OCI-LY1 (cell line): Measurements from ENCODE around the gene ST6GAL2.

Experiments used
- H2AFZ ChIP-seq: fragments of 200-600 bp; sonication (generic), shearing (Covaris generic); 2 replicates; pipeline ENCODE4 v1.6.0; 2014; ENCODE audit warnings: antibody characterized with exemption, mild to moderate bottlenecking, low read length
- H3F3A ChIP-seq: fragments of 200-600 bp; sonication (generic), shearing (Covaris generic); 2 replicates; pipeline ENCODE4 v1.6.0; 2014; ENCODE audit warnings: mild to moderate bottlenecking, antibody characterized with exemption, low read length, moderate library complexity; ENCODE audit not compliant: insufficient read depth
- H3K27ac ChIP-seq: fragments of 200-600 bp; sonication (generic); 2 replicates; pipeline ENCODE4 v1.5.1; 2014; ENCODE audit warnings: low read length, mixed run types, mild to moderate bottlenecking, low read depth; ENCODE audit not compliant: poor library complexity, severe bottlenecking
- H3K27me3 ChIP-seq: fragments of 200-600 bp; sonication (generic); 2 replicates; pipeline ENCODE4 v1.6.0; 2014; ENCODE audit warnings: antibody characterized with exemption, mild to moderate bottlenecking, low read length, moderate library complexity; ENCODE audit not compliant: insufficient read depth
- H3K36me3 ChIP-seq: fragments of 200-600 bp; sonication (generic); 2 replicates; pipeline ENCODE4 v1.6.1; 2014; ENCODE audit warnings: mild to moderate bottlenecking, antibody characterized with exemption, low read length, moderate library complexity, mixed read lengths; ENCODE audit not compliant: insufficient read depth
- H3K4me1 ChIP-seq: fragments of 200-600 bp; sonication (generic); 2 replicates; pipeline ENCODE4 v1.5.1; 2014; ENCODE audit warnings: mild to moderate bottlenecking, low read length, moderate library complexity; ENCODE audit not compliant: insufficient read depth, severe bottlenecking
- H3K4me2 ChIP-seq: fragments of 200-600 bp; sonication (generic), shearing (Covaris generic); 2 replicates; pipeline ENCODE4 v1.6.1; 2014; ENCODE audit warnings: low read length
- H3K4me3 ChIP-seq: fragments of 200-600 bp; sonication (generic); 2 replicates; pipeline ENCODE4 v1.5.1; 2014; ENCODE audit warnings: low read length, low read depth, mild to moderate bottlenecking, mixed read lengths; ENCODE audit not compliant: poor library complexity, severe bottlenecking
- H3K79me2 ChIP-seq: fragments of 200-600 bp; shearing (Covaris generic); 2 replicates; pipeline ENCODE4 v1.6.1; 2016; ENCODE audit warnings: mixed run types, low read length, mixed read lengths; ENCODE audit not compliant: insufficient read depth
- H3K9ac ChIP-seq: fragments of 200-600 bp; sonication (generic), shearing (Covaris generic); 2 replicates; pipeline ENCODE4 v1.6.1; 2014; ENCODE audit warnings: mild to moderate bottlenecking, low read length, mixed read lengths
- H3K9me2 ChIP-seq: fragments of 200-600 bp; sonication (generic), shearing (Covaris generic); 2 replicates; pipeline ENCODE4 v1.6.1; 2014; ENCODE audit warnings: low read depth, mild to moderate bottlenecking, low read length, mixed read lengths
- H3K9me3 ChIP-seq: fragments of 200-600 bp; shearing (Covaris generic); 2 replicates; pipeline ENCODE4 v1.6.1; 2014; ENCODE audit warnings: low read length, mixed read lengths
- H4K20me1 ChIP-seq: fragments of 200-600 bp; sonication (generic), shearing (Covaris generic); 2 replicates; pipeline ENCODE4 v1.6.0; 2016; ENCODE audit warnings: mild to moderate bottlenecking, low read length; ENCODE audit not compliant: insufficient read depth
- CTCF ChIP-seq: fragments of 200-600 bp; sonication (generic), shearing (Covaris generic); IDR thresholded peaks from 2 replicates; pipeline ENCODE4 v1.5.1; 2017; ENCODE audit warnings: mild to moderate bottlenecking, antibody characterized with exemption, low read length, moderate library complexity, mixed read lengths
- EZH2 ChIP-seq: fragments of 200-600 bp; sonication (generic), shearing (Covaris generic); IDR thresholded peaks from 2 replicates; pipeline ENCODE4 v1.8.0; 2017; ENCODE audit warnings: borderline replicate concordance, mixed run types, mild to moderate bottlenecking, antibody characterized with exemption, low read length, moderate library complexity, mixed read lengths

ST6GAL2 gene

GRCh38 chr2:106886916-106887758 is 1.2 kb upstream of the ST6GAL2 start:
- no peak for TF ChIP-seq CTCF
- no peak for TF ChIP-seq EZH2
- H3K4me3 ChIP-seq, result no peak overlapping the region
- no peaks in the 10 kb centered on the region for H3K4me1 ChIP-seq
- H4K20me1 ChIP-seq, result no peaks in the 10 kb centered on the region
- H3K9me2 ChIP-seq, result no peaks in the 10 kb centered on the region
- H2AFZ ChIP-seq, result no peak overlapping the region
- H3K27ac ChIP-seq, result no peak overlapping the region
- no peaks in the 10 kb centered on the region for H3K9me3 ChIP-seq
- H3K79me2 ChIP-seq, result no peaks in the 10 kb centered on the region
- H3K4me2 ChIP-seq, result no peak overlapping the region
- H3K27me3 ChIP-seq, result no peaks in the 10 kb centered on the region
- no peaks in the 10 kb centered on the region for H3K36me3 ChIP-seq
- H3K9ac ChIP-seq, result no peak overlapping the region
- H3F3A ChIP-seq, result no peaks in the 10 kb centered on the region

GRCh38 chr2:106885329-106885728 is 638 bp downstream of the ST6GAL2 start:
- Histone ChIP-seq H3K4me3 (no peak overlapping the region), H4K20me1 (no peaks in the 10 kb centered on the region), H3K36me3 (no peaks in the 10 kb centered on the region), H3K27ac (no peak overlapping the region), H3K9ac (no peak overlapping the region), H3K4me2 (no peak overlapping the region), H3K27me3 (no peaks in the 10 kb centered on the region), H3K9me3 (no peaks in the 10 kb centered on the region), H3K4me1 (no peaks in the 10 kb centered on the region), H2AFZ (no peak overlapping the region), H3K9me2 (no peaks in the 10 kb centered on the region), H3K79me2 (no peaks in the 10 kb centered on the region), H3F3A (no peaks in the 10 kb centered on the region)
- TF ChIP-seq EZH2 (no peak), CTCF (no peak)

GRCh38 chr2:106882673-106883072 is 3.3 kb downstream of the ST6GAL2 start:
- Histone ChIP-seq H3K9ac (no peak overlapping the region), H3K36me3 (no peaks in the 10 kb centered on the region), H3K79me2 (no peaks in the 10 kb centered on the region), H4K20me1 (no peaks in the 10 kb centered on the region), H3F3A (no peaks in the 10 kb centered on the region), H3K4me3 (no peak overlapping the region), H3K4me2 (no peak overlapping the region), H3K9me2 (no peaks in the 10 kb centered on the region), H3K27me3 (no peaks in the 10 kb centered on the region), H3K9me3 (no peaks in the 10 kb centered on the region), H3K4me1 (no peaks in the 10 kb centered on the region), H3K27ac (no peak overlapping the region), H2AFZ (no peak overlapping the region)
- TF ChIP-seq EZH2 (no peak), CTCF (no peak)
